SU-DHL-6 (cell line): ENCODE measurements around the gene GIMAP7.

Experiments
- EZH2phosphoT487 ChIP-seq: fragments of 200-600 bp; sonication (generic), shearing (Covaris generic); conservative IDR thresholded peaks from 2 replicates; pipeline ENCODE4 v1.6.1; 2018; ENCODE audit warnings: mild to moderate bottlenecking, antibody characterized with exemption, low read length, moderate library complexity, mixed read lengths
- TF ChIP-seq, protein P1 (sequence below): fragments of 200-600 bp; sonication (generic); IDR thresholded peaks from one replicate; pipeline ENCODE4 v1.5.1; 2017; ENCODE audit warnings: antibody characterized with exemption, mild to moderate bottlenecking, low read length, moderate library complexity; ENCODE audit not compliant: insufficient read depth, poor library complexity, severe bottlenecking

GRCh38 chr7:150489782-150490181 is 24.9 kb upstream of the GIMAP7 start:
- TF ChIP-seq, protein P1, sequence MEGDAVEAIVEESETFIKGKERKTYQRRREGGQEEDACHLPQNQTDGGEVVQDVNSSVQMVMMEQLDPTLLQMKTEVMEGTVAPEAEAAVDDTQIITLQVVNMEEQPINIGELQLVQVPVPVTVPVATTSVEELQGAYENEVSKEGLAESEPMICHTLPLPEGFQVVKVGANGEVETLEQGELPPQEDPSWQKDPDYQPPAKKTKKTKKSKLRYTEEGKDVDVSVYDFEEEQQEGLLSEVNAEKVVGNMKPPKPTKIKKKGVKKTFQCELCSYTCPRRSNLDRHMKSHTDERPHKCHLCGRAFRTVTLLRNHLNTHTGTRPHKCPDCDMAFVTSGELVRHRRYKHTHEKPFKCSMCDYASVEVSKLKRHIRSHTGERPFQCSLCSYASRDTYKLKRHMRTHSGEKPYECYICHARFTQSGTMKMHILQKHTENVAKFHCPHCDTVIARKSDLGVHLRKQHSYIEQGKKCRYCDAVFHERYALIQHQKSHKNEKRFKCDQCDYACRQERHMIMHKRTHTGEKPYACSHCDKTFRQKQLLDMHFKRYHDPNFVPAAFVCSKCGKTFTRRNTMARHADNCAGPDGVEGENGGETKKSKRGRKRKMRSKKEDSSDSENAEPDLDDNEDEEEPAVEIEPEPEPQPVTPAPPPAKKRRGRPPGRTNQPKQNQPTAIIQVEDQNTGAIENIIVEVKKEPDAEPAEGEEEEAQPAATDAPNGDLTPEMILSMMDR, result no peak
- no peak for TF ChIP-seq EZH2phosphoT487
